Measurements from ENCODE around the gene IGSF6. TPM values are rescaled to one million over a fixed set of nuclear protein-coding genes. Genes with fewer than 3 reads are reported as not detected.
"Not testable (repeated sequence)": the region's sequence is repeated elsewhere in the genome, so short reads cannot be mapped to it uniquely, and the experiment has no call there.

Gene IGSF6
- total RNA-seq, 1 donor from 2014 or later, result 0.04 TPM

DNA sequence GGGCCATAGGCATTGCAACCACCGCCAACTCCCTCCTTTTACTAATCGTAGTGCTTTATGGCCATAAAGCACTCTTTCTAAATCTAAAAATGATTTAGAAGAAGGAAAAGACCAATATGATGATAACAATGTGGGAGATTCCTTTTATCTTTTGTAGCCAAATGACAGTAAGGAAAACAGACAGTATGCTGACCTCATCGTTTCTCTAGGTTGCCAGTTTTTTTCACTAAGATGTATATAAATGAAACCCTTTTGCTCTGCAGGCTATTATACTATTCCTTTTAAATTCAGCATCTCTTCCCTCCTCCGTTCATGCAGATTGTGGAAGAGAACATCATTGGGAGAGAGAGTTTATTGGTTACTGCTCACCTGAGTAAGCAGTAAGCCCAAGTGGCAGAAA is 36.7 kb upstream of the IGSF6 start:
- H3K36me3 ChIP-seq (ENCODE audit: control insufficient read depth, insufficient read depth, low read length), result no peaks in the 10 kb centered on the region
- TF ChIP-seq CTCF (IDR thresholded peaks at IDR 0.05; ENCODE audit: insufficient read depth, low read length, poor library complexity, severe bottlenecking), result no peak
- H3K4me3 ChIP-seq (ENCODE audit: low read depth, low read length), result no peak overlapping the region
- no peaks in the 10 kb centered on the region for H3K27me3 ChIP-seq (ENCODE audit: control insufficient read depth, insufficient read depth, low read length)
- no peak for DNase-seq (ENCODE audit: low read depth)

GRCh38 chr16:21685034-21685455 is 32.6 kb upstream of the IGSF6 start:
- H3K36me3 ChIP-seq (ENCODE audit: control insufficient read depth, insufficient read depth, low read length), result no peaks in the 10 kb centered on the region

DNA sequence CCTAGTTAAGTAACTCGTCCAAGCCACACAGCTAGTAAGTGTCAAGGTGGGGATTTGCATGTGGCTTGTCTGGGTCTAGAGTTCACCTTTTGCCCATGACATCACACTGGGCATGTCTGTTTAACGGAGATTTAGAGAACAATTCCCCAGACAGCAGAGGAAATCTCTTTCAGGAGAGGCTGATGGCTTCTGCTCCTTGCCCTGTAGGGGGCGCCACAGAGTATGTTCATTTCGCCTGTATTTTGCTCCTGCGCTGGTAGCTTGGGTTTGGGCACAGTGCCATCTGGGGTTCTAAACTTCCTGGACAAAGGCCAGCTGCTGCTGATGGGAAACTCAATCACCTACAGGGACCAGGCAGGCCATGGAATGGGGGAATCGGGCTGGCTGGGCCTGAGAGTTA is 31.8 kb upstream of the IGSF6 start:
- TF ChIP-seq CTCF (IDR thresholded peaks at IDR 0.05; ENCODE audit: insufficient read depth, low read length, poor library complexity, severe bottlenecking), result peak; percentile 34
- Histone ChIP-seq H3K27me3 (ENCODE audit: control insufficient read depth, insufficient read depth, low read length) (no peaks in the 10 kb centered on the region), H3K4me3 (ENCODE audit: low read depth, low read length) (no peak overlapping the region), H3K36me3 (ENCODE audit: control insufficient read depth, insufficient read depth, low read length) (no peaks in the 10 kb centered on the region)
- no peak for DNase-seq (ENCODE audit: low read depth)

More at GRCh38 chr16:21685034-21685455, 32.6 kb upstream of the IGSF6 start:
- no peaks in the 10 kb centered on the region for H3K27me3 ChIP-seq (ENCODE audit: control insufficient read depth, insufficient read depth, low read length)
- no peak for TF ChIP-seq CTCF (IDR thresholded peaks at IDR 0.05; ENCODE audit: insufficient read depth, low read length, poor library complexity, severe bottlenecking)
- no peak for DNase-seq (ENCODE audit: low read depth)
- H3K4me3 ChIP-seq (ENCODE audit: low read depth, low read length), result no peak overlapping the region

GRCh38 chr16:21683184-21683583 is 30.8 kb upstream of the IGSF6 start:
- Histone ChIP-seq H3K36me3 (ENCODE audit: control insufficient read depth, insufficient read depth, low read length) (no peaks in the 10 kb centered on the region), H3K27me3 (ENCODE audit: control insufficient read depth, insufficient read depth, low read length) (no peaks in the 10 kb centered on the region), H3K4me3 (ENCODE audit: low read depth, low read length) (no peak overlapping the region)
- no peak for DNase-seq (ENCODE audit: low read depth)
- no peak for TF ChIP-seq CTCF (IDR thresholded peaks at IDR 0.05; ENCODE audit: insufficient read depth, low read length, poor library complexity, severe bottlenecking)

GRCh38 chr16:21680714-21681113 is 28.3 kb upstream of the IGSF6 start:
- H3K27me3 ChIP-seq (ENCODE audit: control insufficient read depth, insufficient read depth, low read length); H3K36me3 ChIP-seq (ENCODE audit: control insufficient read depth, insufficient read depth, low read length); DNase-seq (ENCODE audit: low read depth); H3K4me3 ChIP-seq (ENCODE audit: low read depth, low read length): not testable (repeated sequence)

- H3K4me3 ChIP-seq (ENCODE audit: low read depth, low read length); DNase-seq (ENCODE audit: low read depth); H3K36me3 ChIP-seq (ENCODE audit: control insufficient read depth, insufficient read depth, low read length); H3K27me3 ChIP-seq (ENCODE audit: control insufficient read depth, insufficient read depth, low read length): not testable (repeated sequence)
Observed at GRCh38 chr16:21674456-21674855, 22.0 kb upstream of the IGSF6 start.

DNA sequence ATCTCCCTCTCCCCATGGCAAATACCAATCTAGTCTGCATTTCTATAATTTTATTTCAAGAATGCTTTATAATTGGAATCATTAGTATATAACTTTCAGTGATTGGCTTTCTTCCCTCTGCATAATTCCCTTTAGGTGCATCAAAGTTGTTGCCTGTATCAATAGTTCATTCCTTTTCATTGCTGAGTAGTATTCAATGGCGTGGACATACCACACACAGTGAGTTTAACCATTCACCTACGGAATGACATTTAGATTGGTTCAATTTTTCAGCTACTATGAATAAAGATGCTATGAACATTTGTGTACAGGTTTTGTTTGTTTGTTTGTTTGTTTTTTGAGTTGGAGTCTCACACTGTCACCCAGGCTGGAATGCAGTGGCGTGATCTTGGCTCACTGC is 21.1 kb upstream of the IGSF6 start:
- no peak for DNase-seq (ENCODE audit: low read depth)
- no peak for TF ChIP-seq CTCF (IDR thresholded peaks at IDR 0.05; ENCODE audit: insufficient read depth, low read length, poor library complexity, severe bottlenecking)
- Histone ChIP-seq H3K4me3 (ENCODE audit: low read depth, low read length) (no peak overlapping the region), H3K27me3 (ENCODE audit: control insufficient read depth, insufficient read depth, low read length) (no peaks in the 10 kb centered on the region), H3K36me3 (ENCODE audit: control insufficient read depth, insufficient read depth, low read length) (no peaks in the 10 kb centered on the region)

Data from kidney epithelial cell (primary cell).